Neural cell (in vitro differentiated cells): ENCODE data around the gene PRKCE. TPM values are rescaled to one million over a fixed set of nuclear protein-coding genes. Genes with fewer than 3 reads are reported as not detected.

ENCODE experiments used
- H2AFZ ChIP-seq: fragments of 200-600, 300-800 bp; sonication (generic), shearing (Covaris generic); 2 replicates; pipeline ENCODE4 v1.6.0; 2014; ENCODE audit warnings: low read depth, mild to moderate bottlenecking, antibody characterized with exemption, low read length, moderate library complexity
- H3F3A ChIP-seq: fragments of 200-600 bp; shearing (Covaris generic); 2 replicates; pipeline ENCODE4 v1.6.1; 2016; ENCODE audit warnings: mild to moderate bottlenecking, moderate library complexity, mixed read lengths, antibody characterized with exemption, low read length; ENCODE audit not compliant: insufficient read depth, poor library complexity, severe bottlenecking
- H3K27ac ChIP-seq: fragments of 200-600, 300-800 bp; sonication (generic), shearing (Covaris generic); 2 replicates; pipeline ENCODE4 v1.5.1; 2014; ENCODE audit warnings: mild to moderate bottlenecking, low read length, moderate library complexity
- H3K27me3 ChIP-seq: fragments of 300-800, 200-600 bp; sonication (generic), shearing (Covaris generic); 2 replicates; pipeline ENCODE4 v1.6.0; 2014; ENCODE audit warnings: mild to moderate bottlenecking, low read depth, low read length, moderate library complexity; ENCODE audit not compliant: insufficient read depth
- H3K36me3 ChIP-seq: fragments of 300-800, 200-600 bp; sonication (generic), shearing (Covaris generic); 2 replicates; pipeline ENCODE4 v1.5.1; 2014; ENCODE audit warnings: mild to moderate bottlenecking, antibody characterized with exemption, low read length, moderate library complexity; ENCODE audit not compliant: insufficient read depth
- H3K4me2 ChIP-seq: fragments of 300-800, 200-600 bp; sonication (generic), shearing (Covaris generic); 2 replicates; pipeline ENCODE4 v1.6.0; 2014; ENCODE audit warnings: mild to moderate bottlenecking, low read length
- H3K4me3 ChIP-seq: fragments of 300-800, 200-600 bp; sonication (generic), shearing (Covaris generic); 2 replicates; pipeline ENCODE4 v1.5.1; 2014; ENCODE audit warnings: mild to moderate bottlenecking, low read length, moderate library complexity
- H3K79me2 ChIP-seq: fragments of 200-600 bp; shearing (Covaris generic); replicated peaks from 2 replicates; pipeline ENCODE4 v1.6.0; 2014; ENCODE audit warnings: mild to moderate bottlenecking, low read length, moderate library complexity; ENCODE audit not compliant: insufficient read depth
- H3K9ac ChIP-seq: fragments of 300-800, 200-600 bp; sonication (generic), shearing (Covaris generic); 2 replicates; pipeline ENCODE4 v1.6.1; 2016; ENCODE audit warnings: mild to moderate bottlenecking, low read length, mixed read lengths
- H3K9me2 ChIP-seq: fragments of 200-600 bp; shearing (Covaris generic); 2 replicates; pipeline ENCODE4 v1.6.1; 2016; ENCODE audit warnings: mild to moderate bottlenecking, low read length, mixed read lengths; ENCODE audit not compliant: insufficient read depth
- H3K9me3 ChIP-seq: fragments of 200-600, 300-800 bp; sonication (generic), shearing (Covaris generic); 2 replicates; pipeline ENCODE4 v1.6.1; 2016; ENCODE audit warnings: mild to moderate bottlenecking, mixed run types, low read length, moderate library complexity, mixed read lengths
- H4K20me1 ChIP-seq: fragments of 200-600 bp; shearing (Covaris generic); 2 replicates; pipeline ENCODE4 v1.6.1; 2016; ENCODE audit warnings: mild to moderate bottlenecking, mixed run types; ENCODE audit not compliant: insufficient read depth
- CTCF ChIP-seq: fragments of 450-650 bp; IDR thresholded peaks from 2 replicates; pipeline ENCODE4 v1.5.1; 2014; ENCODE audit warnings: antibody characterized with exemption, mild to moderate bottlenecking, moderate library complexity; ENCODE audit not compliant: poor library complexity, severe bottlenecking
- EP300 ChIP-seq: fragments of 450-650 bp; conservative IDR thresholded peaks from 2 replicates; pipeline ENCODE4 v1.6.1; 2014; ENCODE audit warnings: antibody characterized with exemption, mild to moderate bottlenecking, moderate library complexity; ENCODE audit not compliant: poor library complexity, severe bottlenecking
- EZH2 ChIP-seq: fragments of 200-600, 300-800 bp; shearing (Covaris generic), sonication (generic); IDR thresholded peaks from 2 replicates; pipeline ENCODE4 v1.6.1; 2014; ENCODE audit warnings: antibody characterized with exemption, low read length, borderline replicate concordance, mild to moderate bottlenecking; ENCODE audit not compliant: insufficient read depth, poor library complexity, severe bottlenecking
- MXI1 ChIP-seq: fragments of 450-650 bp; conservative IDR thresholded peaks from 2 replicates; pipeline ENCODE4 v1.6.1; 2014; ENCODE audit warnings: antibody characterized with exemption, mild to moderate bottlenecking; ENCODE audit not compliant: poor library complexity, severe bottlenecking
- POLR2AphosphoS5 ChIP-seq: IDR thresholded peaks from 2 replicates; pipeline ENCODE4 v1.6.1; 2012
- RAD21 ChIP-seq: fragments of 450-650 bp; conservative IDR thresholded peaks from 2 replicates; pipeline ENCODE4 v1.6.1; 2014; ENCODE audit warnings: antibody characterized with exemption, mild to moderate bottlenecking, moderate library complexity
- REST ChIP-seq: IDR thresholded peaks from 2 replicates; pipeline ENCODE4 v1.6.1; 2012; ENCODE audit warnings: borderline replicate concordance
- SMC3 ChIP-seq: fragments of 450-650 bp; conservative IDR thresholded peaks from 2 replicates; pipeline ENCODE4 v1.6.1; 2014; ENCODE audit warnings: antibody characterized with exemption, mild to moderate bottlenecking, moderate library complexity; ENCODE audit not compliant: poor library complexity
- TAF1 ChIP-seq: IDR thresholded peaks from 2 replicates; pipeline ENCODE4 v1.6.1; 2012; ENCODE audit warnings: low read depth
- polyA plus RNA-seq: library from polyadenylated mRNA; depleted of rRNA; stranded (reverse); fragments of >200 nt; gene quantifications from 2 replicates; pipeline ENCODE4 v1.2.3, GENCODE V29; 2014

The PRKCE gene
- polyA plus RNA-seq, 1 donor from 2014 or later, result 5.4 TPM

GRCh38 chr2:45690231-45690630, 38.8 kb downstream of the PRKCE start:
- H3F3A ChIP-seq, result no peaks in the 10 kb centered on the region
- H2AFZ ChIP-seq, result no peak overlapping the region
- TF ChIP-seq TAF1 (no peak), REST (no peak), RAD21 (no peak), SMC3 (no peak)
- no peaks in the 10 kb centered on the region for H3K36me3 ChIP-seq
- H3K4me3 ChIP-seq, result no peak overlapping the region
- H4K20me1 ChIP-seq, result no peaks in the 10 kb centered on the region
- H3K9me3 ChIP-seq, result no peaks in the 10 kb centered on the region
- H3K27me3 ChIP-seq, result no peaks in the 10 kb centered on the region
- H3K4me2 ChIP-seq, result no peak overlapping the region
- H3K79me2 ChIP-seq, result no peaks in the 10 kb centered on the region
- no peak overlapping the region for H3K9ac ChIP-seq
- H3K9me2 ChIP-seq, result no peaks in the 10 kb centered on the region
- H3K27ac ChIP-seq, result no peak overlapping the region

GRCh38 chr2:45691171-45691999, 39.9 kb downstream of the PRKCE start:
- no peaks in the 10 kb centered on the region for H3F3A ChIP-seq
- no peak overlapping the region for H3K27ac ChIP-seq
- H3K36me3 ChIP-seq, result no peaks in the 10 kb centered on the region
- TF ChIP-seq RAD21, result no peak
- no peak for TF ChIP-seq TAF1
- no peak for TF ChIP-seq EZH2
- no peak for TF ChIP-seq REST
- no peak for TF ChIP-seq CTCF
- TF ChIP-seq MXI1, result no peak
- no peak for TF ChIP-seq EP300
- TF ChIP-seq SMC3, result no peak
- no peak for TF ChIP-seq POLR2AphosphoS5
- no peak overlapping the region for H3K4me2 ChIP-seq
- H3K9ac ChIP-seq, result no peak overlapping the region
- no peaks in the 10 kb centered on the region for H4K20me1 ChIP-seq
- no peaks in the 10 kb centered on the region for H3K9me3 ChIP-seq
- H3K27me3 ChIP-seq, result no peaks in the 10 kb centered on the region
- no peaks in the 10 kb centered on the region for H3K9me2 ChIP-seq
- no peak overlapping the region for H3K4me3 ChIP-seq
- H3K79me2 ChIP-seq, result no peaks in the 10 kb centered on the region
- H2AFZ ChIP-seq, result no peak overlapping the region
